Neuronal stem cell (in vitro differentiated cells): ENCODE data around the gene CLNK.

Experiments used
- DNase-seq: peaks from one replicate; pipeline ENCODE4 v3.0.0-alpha.2; 2013; ENCODE audit warnings: low spot score
- H2AFZ ChIP-seq: one replicate; pipeline ENCODE4 v1.6.1; 2013; ENCODE audit warnings: mild to moderate bottlenecking, low read length, inconsistent platforms
- H2AK5ac ChIP-seq: 2 replicates; pipeline ENCODE4 v1.6.1; 2013; ENCODE audit warnings: low read depth, mild to moderate bottlenecking, inconsistent platforms, low read length, moderate library complexity, mixed read lengths
- H2BK120ac ChIP-seq: 2 replicates; pipeline ENCODE4 v1.6.1; 2013; ENCODE audit warnings: low read depth, mild to moderate bottlenecking, inconsistent platforms, low read length, moderate library complexity, mixed read lengths
- H2BK12ac ChIP-seq: one replicate; pipeline ENCODE4 v1.6.1; 2013; ENCODE audit warnings: low read length, inconsistent platforms
- H2BK15ac ChIP-seq: 2 replicates; pipeline ENCODE4 v1.6.1; 2013; ENCODE audit warnings: mild to moderate bottlenecking, low read length, inconsistent platforms, mixed read lengths
- H2BK5ac ChIP-seq: one replicate; pipeline ENCODE4 v1.6.1; 2013; ENCODE audit warnings: inconsistent platforms, mild to moderate bottlenecking, low read length, moderate library complexity
- H3K14ac ChIP-seq: one replicate; pipeline ENCODE4 v1.6.1; 2013; ENCODE audit warnings: low read length, inconsistent platforms
- H3K18ac ChIP-seq: 2 replicates; pipeline ENCODE4 v1.6.1; 2013; ENCODE audit warnings: low read length, inconsistent platforms
- H3K23ac ChIP-seq: 2 replicates; pipeline ENCODE4 v1.6.1; 2013; ENCODE audit warnings: low read depth, mild to moderate bottlenecking, mixed read lengths, low read length, inconsistent platforms; ENCODE audit not compliant: poor library complexity
- H3K27ac ChIP-seq: replicated peaks from 3 replicates; pipeline ENCODE4 v1.5.1; 2013; ENCODE audit warnings: low read length, inconsistent platforms
- H3K27me3 ChIP-seq, 3 experiments: 2 replicates each; pipeline ENCODE4 v1.6.1; 2013; ENCODE audit warnings: low read length in 3 of 3, mild to moderate bottlenecking in 2 of 3, inconsistent platforms in 1 of 3, low read depth in 1 of 3, mixed read lengths in 1 of 3, moderate library complexity in 1 of 3; ENCODE audit not compliant: control insufficient read depth in 3 of 3, insufficient read depth in 3 of 3
- H3K36me3 ChIP-seq, 2 donors: replicated peaks in 1 of 2; 2 replicates each; pipeline ENCODE4 v1.6.1; 2013; ENCODE audit warnings: low read length in 2 of 2; ENCODE audit not compliant: control insufficient read depth in 2 of 2, insufficient read depth in 2 of 2
- H3K4ac ChIP-seq: 2 replicates; pipeline ENCODE4 v1.6.1; 2013; ENCODE audit warnings: inconsistent platforms, mild to moderate bottlenecking, low read length, moderate library complexity
- H3K4me1 ChIP-seq, 2 donors: 1 replicate in 1 of 2; 2 replicates in 1 of 2; pipeline ENCODE4 v1.6.1; 2013; ENCODE audit warnings: low read length in 2 of 2, low read depth in 1 of 2; ENCODE audit not compliant: control insufficient read depth in 2 of 2, insufficient read depth in 1 of 2
- H3K4me2 ChIP-seq: one replicate; pipeline ENCODE4 v1.6.1; 2013; ENCODE audit warnings: mild to moderate bottlenecking, low read length, inconsistent platforms; ENCODE audit not compliant: insufficient read depth, poor library complexity, severe bottlenecking
- H3K4me3 ChIP-seq, 2 donors: 2 replicates each; pipeline ENCODE4 v1.5.1; 2013; ENCODE audit warnings: low read length in 2 of 2, mild to moderate bottlenecking in 2 of 2, inconsistent platforms in 1 of 2, moderate library complexity in 1 of 2
- H3K79me1 ChIP-seq: one replicate; pipeline ENCODE4 v1.6.1; 2013; ENCODE audit warnings: low read depth, mild to moderate bottlenecking, inconsistent platforms, low read length, moderate library complexity
- H3K9ac ChIP-seq: one replicate; pipeline ENCODE4 v1.6.1; 2013; ENCODE audit warnings: mild to moderate bottlenecking, low read depth, low read length, inconsistent platforms; ENCODE audit not compliant: poor library complexity
- H3K9me3 ChIP-seq, 2 donors: replicated peaks in 1 of 2; 2 replicates each; pipeline versions ENCODE3 to v1.6.1; 2013; ENCODE audit warnings: low read length in 2 of 2, mild to moderate bottlenecking in 2 of 2, inconsistent platforms in 1 of 2, low read depth in 1 of 2, mixed read lengths in 1 of 2, moderate library complexity in 1 of 2; ENCODE audit not compliant: control insufficient read depth in 2 of 2, insufficient read depth in 1 of 2
- H4K8ac ChIP-seq: one replicate; pipeline ENCODE4 v1.6.1; 2013; ENCODE audit warnings: low read depth, mild to moderate bottlenecking, inconsistent platforms, low read length, moderate library complexity
- H4K91ac ChIP-seq: one replicate; pipeline ENCODE4 v1.6.1; 2013; ENCODE audit warnings: low read length, low read depth, mild to moderate bottlenecking, inconsistent platforms; ENCODE audit not compliant: poor library complexity
- WGBS, 2 donors: extraction: QIAGEN DNeasy Blood & Tissue Kit; methylation state at CpG; one replicate each; pipeline ENCODE4 v1.1.7; 2013; ENCODE audit warnings: missing lambda C conversion rate in 2 of 2, mixed read lengths in 1 of 2; ENCODE audit not compliant: insufficient read length in 2 of 2, insufficient replicate concordance in 1 of 2; ENCODE audit errors: extremely low coverage in 2 of 2; 5-methylcytosine and 5-hydroxymethylcytosine counted together

Gene CLNK

GRCh38 chr4:10697086-10697485, 12.5 kb upstream of the CLNK start:
- Histone ChIP-seq H2AK5ac (no peak overlapping the region), H3K27me3 (no peaks in the 10 kb centered on the region), H2BK5ac (no peak overlapping the region), H3K4me2 (no peak overlapping the region), H3K36me3 (no peaks in the 10 kb centered on the region), H3K4me1 (peaks cover 0 to 9% of the 10 kb centered on the region in 2 donors), H3K14ac (no peak overlapping the region), H3K9ac (no peak overlapping the region), H4K91ac (no peak overlapping the region), H3K79me1 (no peaks in the 10 kb centered on the region), H3K4me3 (no peak overlapping the region), H3K18ac (no peak overlapping the region), H3K4ac (no peak overlapping the region), H4K8ac (no peak overlapping the region), H2BK15ac (no peak overlapping the region), H2BK12ac (no peak overlapping the region), H2BK120ac (no peak overlapping the region), H3K23ac (no peak overlapping the region), H3K27ac (no peak overlapping the region), H2AFZ (peak overlapping the region; percentile 64), H3K9me3 (peaks cover 0 to 4% of the 10 kb centered on the region in 2 donors)
- no CpG with 5 or more reads among the region's 5 CpGs for WGBS, 2 donors
- no peak for DNase-seq

- no peaks in the 10 kb centered on the region for H3K36me3 ChIP-seq
- H3K23ac ChIP-seq = no peak overlapping the region
- no peak overlapping the region for H2BK12ac ChIP-seq
- peaks cover 0 to 4% of the 10 kb centered on the region in 2 donors for H3K9me3 ChIP-seq
- H3K4me2 ChIP-seq = no peak overlapping the region
- H3K4me3 ChIP-seq = no peak overlapping the region
- no peaks in the 10 kb centered on the region for H3K79me1 ChIP-seq
- DNase-seq = no peak
- H2BK120ac ChIP-seq = no peak overlapping the region
- H3K4ac ChIP-seq = no peak overlapping the region
- H3K14ac ChIP-seq = no peak overlapping the region
- no peak overlapping the region for H3K27ac ChIP-seq
- WGBS, 2 donors = no CpG with 5 or more reads among the region's 4 CpGs
- no peak overlapping the region for H3K18ac ChIP-seq
- no peak overlapping the region for H4K91ac ChIP-seq
- H2AK5ac ChIP-seq = no peak overlapping the region
- H2BK5ac ChIP-seq = no peak overlapping the region
- H2BK15ac ChIP-seq = no peak overlapping the region
- no peak overlapping the region for H2AFZ ChIP-seq
- H4K8ac ChIP-seq = no peak overlapping the region
- peaks cover 0 to 9% of the 10 kb centered on the region in 2 donors for H3K4me1 ChIP-seq
- no peaks in the 10 kb centered on the region for H3K27me3 ChIP-seq
- H3K9ac ChIP-seq = no peak overlapping the region
Measured at GRCh38 chr4:10696253-10696652, 11.7 kb upstream of the CLNK start.

GRCh38 chr4:10694828-10695209, 10.3 kb upstream of the CLNK start:
- no peak overlapping the region for H3K4ac ChIP-seq
- H3K4me2 ChIP-seq = no peak overlapping the region
- H3K18ac ChIP-seq = no peak overlapping the region
- no peak overlapping the region for H4K91ac ChIP-seq
- no peaks in the 10 kb centered on the region for H3K36me3 ChIP-seq
- no peak overlapping the region for H2BK12ac ChIP-seq
- no peak overlapping the region for H2BK5ac ChIP-seq
- no peak overlapping the region for H3K27ac ChIP-seq
- no peaks in the 10 kb centered on the region for H3K27me3 ChIP-seq
- H3K9ac ChIP-seq = no peak overlapping the region
- peaks cover 0 to 9% of the 10 kb centered on the region in 2 donors for H3K4me1 ChIP-seq
- H2AFZ ChIP-seq = no peak overlapping the region
- no peak overlapping the region for H4K8ac ChIP-seq
- no peak overlapping the region for H3K14ac ChIP-seq
- peaks cover 0 to 4% of the 10 kb centered on the region in 2 donors for H3K9me3 ChIP-seq
- DNase-seq = no peak
- H3K23ac ChIP-seq = no peak overlapping the region
- no peaks in the 10 kb centered on the region for H3K79me1 ChIP-seq
- no peak overlapping the region for H2BK120ac ChIP-seq
- WGBS, 2 donors = no CpG with 5 or more reads among the region's 1 CpG
- H2BK15ac ChIP-seq = no peak overlapping the region
- no peak overlapping the region for H3K4me3 ChIP-seq
- H2AK5ac ChIP-seq = no peak overlapping the region

GRCh38 chr4:10694151-10694827, 9.7 kb upstream of the CLNK start:
- H3K23ac ChIP-seq = no peak overlapping the region
- no peak overlapping the region for H2BK15ac ChIP-seq
- no peak overlapping the region for H2AFZ ChIP-seq
- no peak overlapping the region for H4K91ac ChIP-seq
- no peak overlapping the region for H2BK12ac ChIP-seq
- H2AK5ac ChIP-seq = no peak overlapping the region
- H3K4me2 ChIP-seq = no peak overlapping the region
- no peak overlapping the region for H3K9ac ChIP-seq
- H3K14ac ChIP-seq = no peak overlapping the region
- H3K27ac ChIP-seq = no peak overlapping the region
- H2BK120ac ChIP-seq = no peak overlapping the region
- no peak overlapping the region for H3K4me3 ChIP-seq
- H4K8ac ChIP-seq = no peak overlapping the region
- no CpG with 5 or more reads among the region's 6 CpGs for WGBS, 2 donors
- no peak overlapping the region for H2BK5ac ChIP-seq
- H3K4ac ChIP-seq = no peak overlapping the region
- peaks cover 0 to 9% of the 10 kb centered on the region in 2 donors for H3K4me1 ChIP-seq
- peaks cover 0 to 4% of the 10 kb centered on the region in 2 donors for H3K9me3 ChIP-seq
- no peaks in the 10 kb centered on the region for H3K36me3 ChIP-seq
- no peaks in the 10 kb centered on the region for H3K27me3 ChIP-seq
- no peak overlapping the region for H3K18ac ChIP-seq
- H3K79me1 ChIP-seq = no peaks in the 10 kb centered on the region
- no peak for DNase-seq
